H1 (cell line): ENCODE results near the gene IYD. TPM values are rescaled to one million over a fixed set of nuclear protein-coding genes. Genes with fewer than 3 reads are reported as not detected.

Experiments
- CTCF ChIA-PET: fragments of 300-600 bp; sonication (Branson Sonifier 250); formaldehyde crosslinking; loops from one replicate; lab custom pipeline; 2021; ENCODE audit not compliant: partially characterized antibody; lab: Charles Lee
- POLR2A ChIA-PET: fragments of 300-600 bp; sonication (Branson Sonifier 250); formaldehyde crosslinking; loops from one replicate; lab custom pipeline; 2021; ENCODE audit warnings: inconsistent platforms; ENCODE audit not compliant: partially characterized antibody; lab: Charles Lee
- DNase-seq, 2 experiments: peaks; one replicate each; pipeline versions ENCODE4 v3.0.0 to v3.0.0-alpha.2; 2010 to 2022; ENCODE audit warnings: low spot score in 2 of 2, low read depth in 1 of 2, mixed read lengths in 1 of 2
- FAIRE-seq: peaks from 2 replicates; lab custom pipeline; 2011; peaks lifted over from hg19 to GRCh38; lab: Jason Lieb, UNC
- H2AFZ ChIP-seq: 2 replicates; pipeline ENCODE4 v1.8.1; 2012; ENCODE audit warnings: low read length, inconsistent platforms
- H2AK5ac ChIP-seq: 2 replicates; pipeline ENCODE4 v1.6.1; 2013; ENCODE audit warnings: low read depth, low read length
- H2BK120ac ChIP-seq: replicated peaks from 2 replicates; pipeline ENCODE3; 2013; ENCODE audit warnings: low read depth, low read length, inconsistent platforms
- H2BK12ac ChIP-seq: 2 replicates; pipeline ENCODE4 v1.6.1; 2013; ENCODE audit warnings: low read depth, low read length
- H2BK15ac ChIP-seq: 2 replicates; pipeline ENCODE4 v1.6.1; 2013; ENCODE audit warnings: low read length
- H2BK20ac ChIP-seq: 2 replicates; pipeline ENCODE4 v1.6.1; 2013; ENCODE audit warnings: low read length
- H2BK5ac ChIP-seq: 2 replicates; pipeline ENCODE4 v1.6.1; 2013; ENCODE audit warnings: low read depth, low read length
- H3K14ac ChIP-seq: 2 replicates; pipeline ENCODE4 v1.6.1; 2013; ENCODE audit warnings: inconsistent platforms; ENCODE audit not compliant: insufficient read length
- H3K18ac ChIP-seq: 2 replicates; pipeline ENCODE4 v1.6.1; 2013; ENCODE audit warnings: low read length; ENCODE audit errors: extremely low read depth
- H3K23ac ChIP-seq: 2 replicates; pipeline ENCODE4 v1.6.1; 2013; ENCODE audit warnings: inconsistent platforms; ENCODE audit not compliant: insufficient read length
- H3K23me2 ChIP-seq: 2 replicates; pipeline ENCODE4 v1.6.1; 2013; ENCODE audit warnings: low read depth, low read length
- H3K27ac ChIP-seq: 2 replicates; pipeline ENCODE4 v1.6.1; 2011; ENCODE audit warnings: low read depth, low read length, inconsistent platforms
- H3K27me3 ChIP-seq, 4 experiments: replicated peaks in 1 of 4; 1 replicate in 1 of 4; 2 replicates in 3 of 4; pipeline versions ENCODE4 v1.6.1 to v1.8.1; 2011 to 2013; ENCODE audit warnings: low read length in 3 of 4, mild to moderate bottlenecking in 3 of 4, inconsistent platforms in 2 of 4, mixed read lengths in 2 of 4, moderate library complexity in 1 of 4; ENCODE audit not compliant: control insufficient read depth in 3 of 4, insufficient read depth in 3 of 4; ENCODE audit errors: extremely low read depth in 1 of 4
- H3K36me3 ChIP-seq, 4 experiments: 2 replicates each; pipeline versions ENCODE4 v1.6.1 to v1.8.1; 2011 to 2013; ENCODE audit warnings: mild to moderate bottlenecking in 4 of 4, low read length in 3 of 4, moderate library complexity in 2 of 4, control low read depth in 1 of 4, inconsistent platforms in 1 of 4; ENCODE audit not compliant: insufficient read depth in 4 of 4, control insufficient read depth in 2 of 4
- H3K4ac ChIP-seq: replicated peaks from 2 replicates; pipeline ENCODE3; 2013; ENCODE audit warnings: low read length, low read depth, mixed read lengths, inconsistent platforms; ENCODE audit not compliant: insufficient read length
- H3K4me1 ChIP-seq, 4 experiments: replicated peaks in 1 of 4; 1 replicate in 1 of 4; 2 replicates in 3 of 4; pipeline versions ENCODE4 v1.6.1 to v1.8.1; 2011 to 2013; ENCODE audit warnings: low read length in 3 of 4, inconsistent platforms in 2 of 4, mixed read lengths in 1 of 4; ENCODE audit not compliant: insufficient read depth in 4 of 4, control insufficient read depth in 3 of 4
- H3K4me2 ChIP-seq, 2 experiments: 2 replicates each; pipeline versions ENCODE4 v1.6.1 to v1.8.1; 2011 to 2013; ENCODE audit warnings: low read depth in 2 of 2, low read length in 2 of 2, control low read depth in 1 of 2, inconsistent platforms in 1 of 2, mild to moderate bottlenecking in 1 of 2; ENCODE audit not compliant: insufficient read depth in 1 of 2
- H3K4me3 ChIP-seq, 4 experiments: fragments of 200-600, 300-600 bp in 1 of 4; sonication (generic), shearing (Covaris generic), sonication (Bioruptor Twin) in 1 of 4; 2 replicates each; pipeline versions ENCODE4 v1.5.1 to v1.8.1; 2011 to 2016; ENCODE audit warnings: low read length in 4 of 4, low read depth in 3 of 4, control low read depth in 2 of 4, inconsistent platforms in 2 of 4, mild to moderate bottlenecking in 2 of 4, mixed read lengths in 1 of 4, moderate library complexity in 1 of 4; ENCODE audit not compliant: insufficient read depth in 2 of 4; ENCODE audit errors: extremely low read depth in 1 of 4
- H3K56ac ChIP-seq: replicated peaks from 2 replicates; pipeline ENCODE3; 2013; ENCODE audit warnings: low read depth, mild to moderate bottlenecking, mixed read lengths, low read length, inconsistent platforms; ENCODE audit not compliant: insufficient read length
- H3K79me1 ChIP-seq: 2 replicates; pipeline ENCODE4 v1.6.1; 2013; ENCODE audit warnings: low read depth, low read length, control low read depth
- H3K79me2 ChIP-seq, 2 experiments: 2 replicates each; pipeline versions ENCODE4 v1.6.1 to v1.8.1; 2012 to 2013; ENCODE audit warnings: low read length in 2 of 2, mild to moderate bottlenecking in 2 of 2, inconsistent platforms in 1 of 2; ENCODE audit not compliant: insufficient read depth in 2 of 2, control insufficient read depth in 1 of 2
- H3K9ac ChIP-seq, 4 experiments: replicated peaks in 1 of 4; 1 replicate in 1 of 4; 2 replicates in 3 of 4; pipeline versions ENCODE4 v1.6.1 to v1.8.1; 2011 to 2013; ENCODE audit warnings: low read depth in 3 of 4, low read length in 3 of 4, control low read depth in 2 of 4, mild to moderate bottlenecking in 2 of 4, moderate library complexity in 2 of 4, inconsistent platforms in 1 of 4; ENCODE audit errors: extremely low read depth in 1 of 4
- H3K9me3 ChIP-seq, 2 experiments: 2 replicates each; pipeline versions ENCODE4 v1.6.1 to v1.8.1; 2012 to 2013; ENCODE audit warnings: mild to moderate bottlenecking in 2 of 2, moderate library complexity in 2 of 2, control low read depth in 1 of 2, inconsistent platforms in 1 of 2, low read depth in 1 of 2, low read length in 1 of 2, mixed read lengths in 1 of 2; ENCODE audit not compliant: insufficient read depth in 2 of 2
- H4K20me1 ChIP-seq, 2 experiments: replicated peaks in 1 of 2; 2 replicates each; pipeline versions ENCODE3 to v1.8.1; 2011 to 2013; ENCODE audit warnings: inconsistent platforms in 2 of 2, low read length in 2 of 2, mild to moderate bottlenecking in 1 of 2; ENCODE audit not compliant: insufficient read depth in 2 of 2, control insufficient read depth in 1 of 2
- H4K5ac ChIP-seq: 2 replicates; pipeline ENCODE4 v1.6.1; 2013; ENCODE audit warnings: low read length, low read depth, mixed read lengths, inconsistent platforms; ENCODE audit not compliant: insufficient read length
- H4K8ac ChIP-seq: 2 replicates; pipeline ENCODE4 v1.8.0; 2013; ENCODE audit warnings: mild to moderate bottlenecking, moderate library complexity, low read length, inconsistent platforms; ENCODE audit not compliant: insufficient read depth; ENCODE audit errors: extremely low read depth
- H4K91ac ChIP-seq: replicated peaks from 2 replicates; pipeline ENCODE3; 2013; ENCODE audit warnings: low read length, mixed read lengths, inconsistent platforms; ENCODE audit not compliant: insufficient read length
- CHD2 ChIP-seq: IDR thresholded peaks from 2 replicates; pipeline ENCODE4 v1.6.1; 2012; ENCODE audit warnings: low read length, improper control_type of control experiment
- SIN3A ChIP-seq, 2 experiments: IDR thresholded peaks in 1 of 2; conservative IDR thresholded peaks in 1 of 2; 2 replicates each; pipeline ENCODE4 v1.6.1; 2011 to 2012; ENCODE audit warnings: low read length in 2 of 2, improper control_type of control experiment in 1 of 2, low read depth in 1 of 2, mild to moderate bottlenecking in 1 of 2
- TAF1 ChIP-seq: IDR thresholded peaks from 2 replicates; pipeline ENCODE4 v1.6.1; 2011; ENCODE audit warnings: mild to moderate bottlenecking, low read depth, low read length
- WGBS, 2 experiments: shearing (Covaris generic) in 1 of 2; methylation state at CpG; one replicate each; pipeline versions ENCODE4 v1.1.6 to v1.1.7; 2013 to 2015; ENCODE audit warnings: low lambda C conversion rate in 2 of 2, mixed read lengths in 2 of 2, inconsistent platforms in 1 of 2, low coverage in 1 of 2, missing lambda C conversion rate in 1 of 2; ENCODE audit not compliant: insufficient replicate concordance in 2 of 2, insufficient coverage in 1 of 2, insufficient read length in 1 of 2; ENCODE audit errors: extremely low coverage in 1 of 2, missing lambda C conversion rate in 1 of 2; 5-methylcytosine and 5-hydroxymethylcytosine counted together
- polyA plus RNA-seq, 7 experiments: library from polyadenylated mRNA; depleted of rRNA in 3 of 7; stranded (reverse) in 5 of 7; unstranded in 2 of 7; fragments of >200 nt in 5 of 7; fragments of 200-250 nt in 2 of 7; gene quantifications; 1 replicate in 5 of 7; 2 replicates in 1 of 7; 4 replicates in 1 of 7; pipeline versions ENCODE4 v1.2.1 to v1.2.3, GENCODE V29; 2011 to 2013; ENCODE audit warnings: missing spikeins in 2 of 7, mixed read lengths in 2 of 7
- total RNA-seq: library from RNA; stranded (reverse); fragmentation: NEBNext Ultra II Directional; extraction: Animal tissue kit (Norgen Biotek cat#: 25700); gene quantifications from 2 replicates; pipeline ENCODE4 v1.2.1, GENCODE V29; 2021

The IYD gene
- total and polyA plus RNA-seq, 2 of the 8 experiments (the other 6 are each of a cell fraction or from before 2014, with no cell fraction given) = not detected

GRCh38 chr6:150451807-150452427 lies 83.1 kb downstream of the IYD start:
- H3K4me1 ChIP-seq = peaks cover 0 to 5% (median 3%) of the 10 kb centered on the region in 4 experiments; a peak in 2 of 7 replicates
- no peak overlapping the region for H2BK15ac ChIP-seq
- no peak overlapping the region for H3K4me3 ChIP-seq
- H3K27ac ChIP-seq = no peak overlapping the region
- no peak overlapping the region for H4K8ac ChIP-seq
- no peak overlapping the region for H2BK12ac ChIP-seq
- H3K18ac ChIP-seq = no peak overlapping the region
- H2BK120ac ChIP-seq = no peak overlapping the region
- TF ChIP-seq CHD2 = no peak
- TF ChIP-seq TAF1 = no peak
- no peak for TF ChIP-seq SIN3A (conservative IDR thresholded peaks at IDR 0.05 in 1 of 2, IDR thresholded peaks at IDR 0.05 in 1 of 2; ENCODE audit: low read depth in 1 of 2, low read length in 2 of 2)
- TF ChIP-seq, all 59 proteins: peak for 0
- Histone ChIP-seq H3K27me3 (no peaks in the 10 kb centered on the region), H3K14ac (no peak overlapping the region), H4K20me1 (no peaks in the 10 kb centered on the region), H3K9ac (no peak overlapping the region), H4K91ac (no peak overlapping the region), H3K4ac (no peak overlapping the region), H3K79me1 (no peaks in the 10 kb centered on the region), H3K36me3 (no peaks in the 10 kb centered on the region), H2BK20ac (no peak overlapping the region), H2AK5ac (no peak overlapping the region), H2AFZ (peak overlapping the region; percentile 21; the same call in 1 of the 2 replicates), H3K56ac (no peak overlapping the region), H3K23me2 (no peaks in the 10 kb centered on the region), H4K5ac (no peak overlapping the region), H3K9me3 (no peaks in the 10 kb centered on the region), H2BK5ac (no peak overlapping the region), H3K79me2 (no peaks in the 10 kb centered on the region), H3K23ac (no peak overlapping the region), H3K4me2 (no peak overlapping the region)
- WGBS, 2 experiments = 90% methylated on average over 13 of the region's 13 CpGs; no CpG with 5 or more reads in 1 of the 2 experiments
- ChIA-PET CTCF (interaction anchor here (0.6 to 1.6 kb wide), 6 partner anchors 8 to 507 kb away, joined by 3 to 6 read pairs (median 4); no protein-coding TSS in a partner anchor), POLR2A (no interaction called here)
- DNase-seq (no peak), FAIRE-seq (no peak)
